ENCODE results near the gene ATXN10. TPM values are rescaled to one million over a fixed set of nuclear protein-coding genes. Genes with fewer than 3 reads are reported as not detected.

Gene ATXN10
- total RNA-seq, 1 donor from 2014 or later = 193 TPM

DNA sequence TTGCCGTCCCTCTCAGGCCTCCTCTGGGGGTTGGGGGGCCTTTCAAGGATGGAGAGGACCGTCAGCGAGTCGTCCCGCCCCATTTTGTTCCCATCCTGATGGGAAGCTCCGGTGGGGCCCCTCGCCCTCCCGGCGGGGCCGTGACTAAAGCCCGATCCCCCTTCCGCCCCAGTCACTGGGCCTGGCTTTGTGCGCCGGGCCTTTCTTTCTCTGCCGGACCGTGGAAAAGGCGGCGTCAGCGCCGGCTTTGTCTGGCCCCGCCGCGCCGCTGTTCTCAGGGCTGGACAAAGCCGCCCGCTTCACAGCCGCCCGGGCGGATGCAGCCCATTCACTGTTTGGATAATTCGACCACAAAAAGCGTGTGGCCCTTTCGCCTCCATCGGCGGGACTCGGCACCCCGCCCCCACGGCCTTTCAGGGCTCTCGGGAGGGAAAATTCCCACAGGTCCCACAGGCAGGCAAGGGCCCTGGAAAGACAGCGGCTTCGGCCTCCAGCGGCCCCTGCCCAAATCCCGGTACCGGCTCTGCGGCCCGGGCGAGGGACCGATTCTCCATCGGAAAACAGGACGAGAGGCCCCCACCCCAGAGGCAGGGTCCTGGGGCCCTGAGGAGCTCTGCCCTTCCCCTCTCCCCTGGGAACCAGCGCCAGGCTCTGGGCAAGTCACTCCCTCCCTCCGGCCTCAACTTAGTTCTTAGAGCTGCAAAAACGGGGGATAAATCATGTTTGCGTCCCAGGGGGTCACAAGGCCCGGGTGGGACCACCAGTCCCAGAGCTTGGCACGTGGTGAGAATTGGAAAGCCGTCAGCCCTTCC lies 218.1 kb downstream of the ATXN10 start:
- DNase-seq (ENCODE audit: low spot score) = no peak

DNA sequence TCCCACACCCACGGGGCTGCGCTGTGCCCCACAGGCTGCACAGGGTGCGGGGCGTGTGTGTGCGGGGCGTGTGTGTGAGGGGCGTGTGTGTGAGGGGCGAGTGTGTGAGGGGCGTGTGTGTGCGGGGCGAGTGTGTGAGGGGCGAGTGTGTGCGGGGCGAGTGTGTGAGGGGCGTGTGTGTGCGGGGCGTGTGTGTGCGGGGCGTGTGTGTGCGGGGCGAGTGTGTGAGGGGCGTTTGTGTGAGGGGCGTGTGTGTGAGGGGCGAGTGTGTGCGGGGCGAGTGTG lies 218.7 kb downstream of the ATXN10 start:
- no peak for DNase-seq (ENCODE audit: low spot score)

DNA sequence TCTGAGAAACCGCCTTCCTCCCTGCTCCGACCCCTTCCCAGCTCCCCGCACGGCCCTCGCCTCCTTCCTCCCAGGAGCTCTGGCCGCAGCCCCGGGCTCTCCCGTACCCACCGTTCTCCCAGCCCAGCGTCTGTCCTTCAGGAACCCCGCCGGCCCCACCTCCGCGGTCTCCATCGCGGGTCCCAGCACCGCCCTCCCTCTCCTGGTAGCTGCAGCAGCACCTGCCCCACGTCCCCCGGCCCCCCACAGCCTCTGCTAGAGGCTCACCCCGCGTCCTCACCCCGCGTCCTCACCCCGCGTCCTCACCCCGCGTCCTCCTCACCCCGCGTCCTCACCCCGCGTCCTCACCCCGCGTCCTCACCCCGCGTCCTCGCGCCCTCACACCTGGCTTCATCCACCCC lies 219.4 kb downstream of the ATXN10 start:
- DNase-seq (ENCODE audit: low spot score) = no peak

DNA sequence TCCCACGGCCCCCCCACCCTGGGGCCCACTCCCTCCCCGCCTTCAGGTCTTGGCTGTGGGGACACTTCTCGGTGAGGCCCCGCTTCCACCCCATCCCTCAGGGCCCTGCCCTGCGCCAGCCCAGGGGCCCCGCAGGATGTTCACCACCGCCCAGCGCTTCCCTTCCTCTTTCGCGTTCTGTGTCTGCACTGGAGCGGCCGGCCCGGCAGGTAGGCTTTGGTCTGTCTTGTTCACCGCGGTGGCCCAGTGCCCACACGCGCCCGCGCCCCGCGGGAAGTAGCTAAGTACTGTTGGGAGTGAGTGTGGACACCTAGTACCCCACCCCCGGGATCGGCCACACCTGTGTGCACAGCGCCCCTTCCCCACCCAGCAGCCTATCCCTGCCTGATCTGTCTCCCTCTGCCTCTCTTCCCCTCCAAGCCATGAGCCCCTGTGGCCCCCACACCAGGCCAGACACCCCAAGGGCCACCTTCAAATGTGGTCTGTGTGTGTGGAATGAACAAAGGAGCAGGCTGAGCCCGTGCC lies 219.9 kb downstream of the ATXN10 start:
- no peak for DNase-seq (ENCODE audit: low spot score)

DNA sequence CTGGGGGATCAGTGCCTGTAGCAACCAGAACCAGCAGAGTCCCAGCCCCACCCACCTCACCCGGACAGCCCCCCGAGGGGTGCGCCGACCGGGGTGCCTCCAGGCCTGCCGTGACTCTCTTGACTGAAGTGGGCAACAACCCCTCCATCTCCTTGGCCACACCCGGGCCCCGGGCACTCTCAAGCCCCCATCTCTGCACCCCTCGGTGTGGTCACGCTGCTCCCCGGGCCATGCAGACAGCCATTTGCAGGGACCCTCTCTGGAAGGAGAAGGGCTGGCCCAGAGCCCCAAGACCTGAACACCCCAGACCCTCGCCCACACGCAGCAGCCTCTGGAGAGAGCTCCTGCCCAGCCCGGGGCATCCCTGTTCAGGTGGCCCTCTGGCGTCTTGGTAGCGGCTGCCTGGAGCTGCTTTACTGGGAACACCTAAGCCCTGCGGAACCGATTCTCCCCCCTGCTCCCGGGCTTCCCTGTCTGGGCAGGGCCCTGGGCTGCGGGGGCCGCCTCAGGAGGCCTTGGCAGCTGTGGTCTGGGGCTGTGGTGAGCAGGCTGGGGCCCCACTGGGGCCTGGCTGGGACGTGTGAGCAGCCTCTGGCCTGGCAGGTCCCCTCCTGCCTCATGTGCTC lies 220.5 kb downstream of the ATXN10 start:
- no peak for DNase-seq (ENCODE audit: low spot score)

DNA sequence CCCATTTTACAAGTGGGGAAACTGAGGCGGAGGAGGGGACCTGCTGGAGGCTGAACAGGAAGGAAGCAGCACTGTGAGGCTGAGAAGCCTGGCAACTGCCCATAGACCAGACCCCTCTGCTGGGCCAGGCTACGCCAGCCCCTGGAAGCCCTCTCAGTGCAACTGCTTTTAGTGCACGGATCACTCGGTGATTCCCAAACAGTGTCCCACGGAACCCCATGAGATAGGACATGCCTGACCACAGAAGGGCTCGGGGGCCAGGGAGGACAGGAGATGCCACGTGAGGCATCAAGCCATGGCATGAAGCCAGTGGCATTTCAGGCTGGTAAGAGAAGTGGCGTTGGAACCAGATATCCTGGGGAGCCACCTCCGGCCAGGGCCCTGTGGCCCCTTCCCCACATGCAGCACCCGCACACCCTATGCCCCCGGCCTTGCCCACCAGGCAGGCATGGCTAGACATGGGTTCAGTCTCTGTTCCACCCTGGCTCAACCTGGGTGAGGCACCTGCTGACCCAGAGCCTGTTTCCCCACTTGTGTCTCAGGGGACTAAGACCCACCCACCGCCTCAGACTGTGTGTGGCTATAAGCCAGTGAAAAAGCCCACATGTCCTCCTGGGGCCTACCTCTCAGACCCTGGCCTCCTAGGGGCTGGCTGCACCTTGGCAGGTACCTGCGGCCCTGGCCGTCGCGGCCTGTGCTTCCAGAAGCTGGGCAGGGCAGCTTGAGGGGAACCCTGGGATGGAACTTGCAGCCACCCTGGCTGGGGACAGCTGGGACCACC lies 221.2 kb downstream of the ATXN10 start:
- no peak for DNase-seq (ENCODE audit: low spot score)

DNA sequence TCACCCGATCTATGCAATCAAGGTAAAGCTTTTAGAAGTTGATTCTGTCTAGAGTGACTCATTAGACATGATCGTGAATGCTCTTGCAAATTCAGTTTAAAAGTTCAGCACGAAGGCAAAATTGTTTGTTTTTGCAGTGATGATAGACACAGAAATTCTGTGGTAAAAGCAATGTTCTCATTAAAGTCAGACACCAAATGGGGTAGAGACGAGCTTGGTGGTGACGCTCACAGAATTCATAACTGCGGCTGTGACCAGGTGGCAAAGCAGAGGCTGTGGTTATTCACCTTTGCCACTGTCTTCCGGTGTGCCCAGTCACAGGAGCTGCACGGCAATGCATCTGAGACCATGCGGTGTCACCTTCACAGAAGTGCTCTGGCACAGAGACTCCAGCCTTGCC lies 221.9 kb downstream of the ATXN10 start:
- DNase-seq (ENCODE audit: low spot score) = no peak

Other genes starting within 250 kb of the ATXN10 start
- gene FBLN1, start 169.0 kb upstream of the ATXN10 start, total RNA-seq = 286 TPM